H1 (cell line): Measurements from ENCODE around the gene CDCA7L. TPM values are rescaled to one million over a fixed set of nuclear protein-coding genes. Genes with fewer than 3 reads are reported as not detected.

Experiments
- CTCF ChIA-PET: fragments of 300-600 bp; sonication (Branson Sonifier 250); formaldehyde crosslinking; loops from one replicate; lab custom pipeline; 2021; ENCODE audit not compliant: partially characterized antibody; lab: Charles Lee
- POLR2A ChIA-PET: fragments of 300-600 bp; sonication (Branson Sonifier 250); formaldehyde crosslinking; loops from one replicate; lab custom pipeline; 2021; ENCODE audit warnings: inconsistent platforms; ENCODE audit not compliant: partially characterized antibody; lab: Charles Lee
- DNase-seq, 2 experiments: peaks; one replicate each; pipeline versions ENCODE4 v3.0.0 to v3.0.0-alpha.2; 2010 to 2022; ENCODE audit warnings: low spot score in 2 of 2, low read depth in 1 of 2, mixed read lengths in 1 of 2
- FAIRE-seq: peaks from 2 replicates; lab custom pipeline; 2011; peaks lifted over from hg19 to GRCh38; lab: Jason Lieb, UNC
- H2AFZ ChIP-seq: 2 replicates; pipeline ENCODE4 v1.8.1; 2012; ENCODE audit warnings: low read length, inconsistent platforms
- H2AK5ac ChIP-seq: 2 replicates; pipeline ENCODE4 v1.6.1; 2013; ENCODE audit warnings: low read depth, low read length
- H2BK120ac ChIP-seq: replicated peaks from 2 replicates; pipeline ENCODE3; 2013; ENCODE audit warnings: low read depth, low read length, inconsistent platforms
- H2BK12ac ChIP-seq: 2 replicates; pipeline ENCODE4 v1.6.1; 2013; ENCODE audit warnings: low read depth, low read length
- H2BK15ac ChIP-seq: 2 replicates; pipeline ENCODE4 v1.6.1; 2013; ENCODE audit warnings: low read length
- H2BK20ac ChIP-seq: 2 replicates; pipeline ENCODE4 v1.6.1; 2013; ENCODE audit warnings: low read length
- H2BK5ac ChIP-seq: 2 replicates; pipeline ENCODE4 v1.6.1; 2013; ENCODE audit warnings: low read depth, low read length
- H3K14ac ChIP-seq: 2 replicates; pipeline ENCODE4 v1.6.1; 2013; ENCODE audit warnings: inconsistent platforms; ENCODE audit not compliant: insufficient read length
- H3K18ac ChIP-seq: 2 replicates; pipeline ENCODE4 v1.6.1; 2013; ENCODE audit warnings: low read length; ENCODE audit errors: extremely low read depth
- H3K23ac ChIP-seq: 2 replicates; pipeline ENCODE4 v1.6.1; 2013; ENCODE audit warnings: inconsistent platforms; ENCODE audit not compliant: insufficient read length
- H3K23me2 ChIP-seq: 2 replicates; pipeline ENCODE4 v1.6.1; 2013; ENCODE audit warnings: low read depth, low read length
- H3K27ac ChIP-seq: 2 replicates; pipeline ENCODE4 v1.6.1; 2011; ENCODE audit warnings: low read depth, low read length, inconsistent platforms
- H3K27me3 ChIP-seq, 4 experiments: replicated peaks in 1 of 4; 1 replicate in 1 of 4; 2 replicates in 3 of 4; pipeline versions ENCODE4 v1.6.1 to v1.8.1; 2011 to 2013; ENCODE audit warnings: low read length in 3 of 4, mild to moderate bottlenecking in 3 of 4, inconsistent platforms in 2 of 4, mixed read lengths in 2 of 4, moderate library complexity in 1 of 4; ENCODE audit not compliant: control insufficient read depth in 3 of 4, insufficient read depth in 3 of 4; ENCODE audit errors: extremely low read depth in 1 of 4
- H3K36me3 ChIP-seq, 4 experiments: 2 replicates each; pipeline versions ENCODE4 v1.6.1 to v1.8.1; 2011 to 2013; ENCODE audit warnings: mild to moderate bottlenecking in 4 of 4, low read length in 3 of 4, moderate library complexity in 2 of 4, control low read depth in 1 of 4, inconsistent platforms in 1 of 4; ENCODE audit not compliant: insufficient read depth in 4 of 4, control insufficient read depth in 2 of 4
- H3K4ac ChIP-seq: replicated peaks from 2 replicates; pipeline ENCODE3; 2013; ENCODE audit warnings: low read length, low read depth, mixed read lengths, inconsistent platforms; ENCODE audit not compliant: insufficient read length
- H3K4me1 ChIP-seq, 4 experiments: replicated peaks in 1 of 4; 1 replicate in 1 of 4; 2 replicates in 3 of 4; pipeline versions ENCODE4 v1.6.1 to v1.8.1; 2011 to 2013; ENCODE audit warnings: low read length in 3 of 4, inconsistent platforms in 2 of 4, mixed read lengths in 1 of 4; ENCODE audit not compliant: insufficient read depth in 4 of 4, control insufficient read depth in 3 of 4
- H3K4me2 ChIP-seq, 2 experiments: 2 replicates each; pipeline versions ENCODE4 v1.6.1 to v1.8.1; 2011 to 2013; ENCODE audit warnings: low read depth in 2 of 2, low read length in 2 of 2, control low read depth in 1 of 2, inconsistent platforms in 1 of 2, mild to moderate bottlenecking in 1 of 2; ENCODE audit not compliant: insufficient read depth in 1 of 2
- H3K4me3 ChIP-seq, 4 experiments: fragments of 200-600, 300-600 bp in 1 of 4; sonication (generic), shearing (Covaris generic), sonication (Bioruptor Twin) in 1 of 4; 2 replicates each; pipeline versions ENCODE4 v1.5.1 to v1.8.1; 2011 to 2016; ENCODE audit warnings: low read length in 4 of 4, low read depth in 3 of 4, control low read depth in 2 of 4, inconsistent platforms in 2 of 4, mild to moderate bottlenecking in 2 of 4, mixed read lengths in 1 of 4, moderate library complexity in 1 of 4; ENCODE audit not compliant: insufficient read depth in 2 of 4; ENCODE audit errors: extremely low read depth in 1 of 4
- H3K56ac ChIP-seq: replicated peaks from 2 replicates; pipeline ENCODE3; 2013; ENCODE audit warnings: low read depth, mild to moderate bottlenecking, mixed read lengths, low read length, inconsistent platforms; ENCODE audit not compliant: insufficient read length
- H3K79me1 ChIP-seq: 2 replicates; pipeline ENCODE4 v1.6.1; 2013; ENCODE audit warnings: low read depth, low read length, control low read depth
- H3K79me2 ChIP-seq, 2 experiments: 2 replicates each; pipeline versions ENCODE4 v1.6.1 to v1.8.1; 2012 to 2013; ENCODE audit warnings: low read length in 2 of 2, mild to moderate bottlenecking in 2 of 2, inconsistent platforms in 1 of 2; ENCODE audit not compliant: insufficient read depth in 2 of 2, control insufficient read depth in 1 of 2
- H3K9ac ChIP-seq, 4 experiments: replicated peaks in 1 of 4; 1 replicate in 1 of 4; 2 replicates in 3 of 4; pipeline versions ENCODE4 v1.6.1 to v1.8.1; 2011 to 2013; ENCODE audit warnings: low read depth in 3 of 4, low read length in 3 of 4, control low read depth in 2 of 4, mild to moderate bottlenecking in 2 of 4, moderate library complexity in 2 of 4, inconsistent platforms in 1 of 4; ENCODE audit errors: extremely low read depth in 1 of 4
- H3K9me3 ChIP-seq, 2 experiments: 2 replicates each; pipeline versions ENCODE4 v1.6.1 to v1.8.1; 2012 to 2013; ENCODE audit warnings: mild to moderate bottlenecking in 2 of 2, moderate library complexity in 2 of 2, control low read depth in 1 of 2, inconsistent platforms in 1 of 2, low read depth in 1 of 2, low read length in 1 of 2, mixed read lengths in 1 of 2; ENCODE audit not compliant: insufficient read depth in 2 of 2
- H4K20me1 ChIP-seq, 2 experiments: replicated peaks in 1 of 2; 2 replicates each; pipeline versions ENCODE3 to v1.8.1; 2011 to 2013; ENCODE audit warnings: inconsistent platforms in 2 of 2, low read length in 2 of 2, mild to moderate bottlenecking in 1 of 2; ENCODE audit not compliant: insufficient read depth in 2 of 2, control insufficient read depth in 1 of 2
- H4K5ac ChIP-seq: 2 replicates; pipeline ENCODE4 v1.6.1; 2013; ENCODE audit warnings: low read length, low read depth, mixed read lengths, inconsistent platforms; ENCODE audit not compliant: insufficient read length
- H4K8ac ChIP-seq: 2 replicates; pipeline ENCODE4 v1.8.0; 2013; ENCODE audit warnings: mild to moderate bottlenecking, moderate library complexity, low read length, inconsistent platforms; ENCODE audit not compliant: insufficient read depth; ENCODE audit errors: extremely low read depth
- H4K91ac ChIP-seq: replicated peaks from 2 replicates; pipeline ENCODE3; 2013; ENCODE audit warnings: low read length, mixed read lengths, inconsistent platforms; ENCODE audit not compliant: insufficient read length
- ATF2 ChIP-seq: IDR thresholded peaks from 2 replicates; pipeline ENCODE4 v1.6.1; 2012; ENCODE audit warnings: low read length, inconsistent platforms
- BRCA1 ChIP-seq: IDR thresholded peaks from 2 replicates; pipeline ENCODE4 v1.6.1; 2012; ENCODE audit warnings: low read depth, low read length, improper control_type of control experiment
- CREB1 ChIP-seq: IDR thresholded peaks from 2 replicates; pipeline ENCODE4 v1.6.1; 2012; ENCODE audit warnings: inconsistent platforms
- GABPA ChIP-seq: IDR thresholded peaks from 2 replicates; pipeline ENCODE4 v1.6.1; 2011; ENCODE audit warnings: mild to moderate bottlenecking, low read length, moderate library complexity, borderline replicate concordance; ENCODE audit not compliant: insufficient read depth
- GTF2F1 ChIP-seq: IDR thresholded peaks from 2 replicates; pipeline ENCODE4 v1.6.1; 2012; ENCODE audit warnings: low read depth, low read length, improper control_type of control experiment, borderline replicate concordance
- HDAC2 ChIP-seq, 2 experiments: fragments of 300-600 bp in 1 of 2; sonication (generic) in 1 of 2; IDR thresholded peaks; 2 replicates each; pipeline ENCODE4 v1.6.1; 2011 to 2012; ENCODE audit warnings: low read depth in 2 of 2, low read length in 2 of 2, mild to moderate bottlenecking in 2 of 2, moderate library complexity in 2 of 2, borderline replicate concordance in 1 of 2, inconsistent platforms in 1 of 2
- HDAC6 ChIP-seq: IDR thresholded peaks from one replicate; pipeline ENCODE4 v1.7.1; 2012; ENCODE audit warnings: low read depth, mild to moderate bottlenecking, inconsistent platforms, low read length, moderate library complexity
- JUN ChIP-seq: IDR thresholded peaks from 2 replicates; pipeline ENCODE4 v1.6.1; 2011; ENCODE audit warnings: low read depth, mild to moderate bottlenecking, improper control_type of control experiment, low read length
- SAP30 ChIP-seq: fragments of 300-600 bp; sonication (generic); IDR thresholded peaks from 2 replicates; pipeline ENCODE4 v1.7.1; 2012; ENCODE audit warnings: low read length, moderate library complexity, mild to moderate bottlenecking, inconsistent platforms; ENCODE audit not compliant: insufficient read depth, insufficient replicate concordance
- WGBS, 2 experiments: shearing (Covaris generic) in 1 of 2; methylation state at CpG; one replicate each; pipeline versions ENCODE4 v1.1.6 to v1.1.7; 2013 to 2015; ENCODE audit warnings: low lambda C conversion rate in 2 of 2, mixed read lengths in 2 of 2, inconsistent platforms in 1 of 2, low coverage in 1 of 2, missing lambda C conversion rate in 1 of 2; ENCODE audit not compliant: insufficient replicate concordance in 2 of 2, insufficient coverage in 1 of 2, insufficient read length in 1 of 2; ENCODE audit errors: extremely low coverage in 1 of 2, missing lambda C conversion rate in 1 of 2; 5-methylcytosine and 5-hydroxymethylcytosine counted together
- polyA plus RNA-seq, 7 experiments: library from polyadenylated mRNA; depleted of rRNA in 3 of 7; stranded (reverse) in 5 of 7; unstranded in 2 of 7; fragments of >200 nt in 5 of 7; fragments of 200-250 nt in 2 of 7; gene quantifications; 1 replicate in 5 of 7; 2 replicates in 1 of 7; 4 replicates in 1 of 7; pipeline versions ENCODE4 v1.2.1 to v1.2.3, GENCODE V29; 2011 to 2013; ENCODE audit warnings: missing spikeins in 2 of 7, mixed read lengths in 2 of 7
- total RNA-seq: library from RNA; stranded (reverse); fragmentation: NEBNext Ultra II Directional; extraction: Animal tissue kit (Norgen Biotek cat#: 25700); gene quantifications from 2 replicates; pipeline ENCODE4 v1.2.1, GENCODE V29; 2021

The CDCA7L gene
- total and polyA plus RNA-seq, 2 of the 8 experiments (the other 6 are each of a cell fraction or from before 2014, with no cell fraction given) = 93.8 to 168 TPM

DNA sequence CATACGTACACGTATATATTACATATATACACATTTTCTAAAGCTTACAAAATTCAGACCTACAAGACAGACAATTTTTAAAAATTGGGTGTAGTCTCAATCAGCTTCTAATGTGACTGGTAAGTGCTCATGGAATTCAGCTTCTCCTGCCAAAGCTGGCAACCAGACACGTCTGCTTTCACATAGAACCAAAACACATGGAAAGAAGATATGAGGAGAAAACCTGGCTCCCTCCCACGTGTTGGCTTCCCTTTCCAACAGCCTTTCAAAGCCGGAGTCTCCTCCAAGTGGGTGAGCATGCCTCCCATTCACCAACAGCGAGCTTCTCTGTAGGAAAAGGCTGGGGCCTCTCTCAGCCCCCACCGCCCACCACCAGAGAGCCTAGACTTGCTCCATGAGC is 33.4 kb downstream of the CDCA7L start:
- H2AK5ac ChIP-seq = no peak overlapping the region
- H3K9ac ChIP-seq = no peak overlapping the region
- no peak overlapping the region for H3K27ac ChIP-seq
- no peak overlapping the region for H2AFZ ChIP-seq
- H2BK12ac ChIP-seq = no peak overlapping the region
- no peaks in the 10 kb centered on the region for H3K27me3 ChIP-seq
- no peaks in the 10 kb centered on the region for H3K23me2 ChIP-seq
- no peak overlapping the region for H2BK20ac ChIP-seq
- FAIRE-seq (no peak), DNase-seq (no peak)
- no peak overlapping the region for H2BK120ac ChIP-seq
- no peaks in the 10 kb centered on the region for H3K4me1 ChIP-seq
- H3K4ac ChIP-seq = no peak overlapping the region
- no peak overlapping the region for H3K56ac ChIP-seq
- no peak overlapping the region for H3K23ac ChIP-seq
- CTCF ChIA-PET = interaction anchor here (1.0 to 1.4 kb wide), 3 partner anchors 8 to 89 kb away, joined by 3 to 5 read pairs (median 3); no protein-coding TSS in a partner anchor
- H4K20me1 ChIP-seq = peaks cover 0 to 9% of the 10 kb centered on the region in 2 experiments
- H3K9me3 ChIP-seq = no peaks in the 10 kb centered on the region
- H3K79me2 ChIP-seq = peaks cover 0 to 17% of the 10 kb centered on the region in 2 experiments; a peak in 2 of 4 replicates
- H2BK5ac ChIP-seq = no peak overlapping the region
- no peak overlapping the region for H4K5ac ChIP-seq
- no peak overlapping the region for H2BK15ac ChIP-seq
- H3K36me3 ChIP-seq = peaks cover 17 to 69% (median 41%) of the 10 kb centered on the region in 4 experiments
- no peak overlapping the region for H3K4me2 ChIP-seq
- no peak overlapping the region for H4K91ac ChIP-seq
- TF ChIP-seq GTF2F1 = no peak
- no peak for TF ChIP-seq HDAC6
- TF ChIP-seq CREB1 = no peak
- TF ChIP-seq ATF2 = no peak
- no peak for TF ChIP-seq GABPA
- TF ChIP-seq JUN = no peak
- no peak for TF ChIP-seq SAP30
- no peak for TF ChIP-seq HDAC2 (IDR thresholded peaks at IDR 0.05; ENCODE audit: borderline replicate concordance in 1 of 2, low read depth in 2 of 2, low read length in 2 of 2)
- TF ChIP-seq BRCA1 = no peak
- no peak overlapping the region for H3K14ac ChIP-seq
- no peak overlapping the region for H4K8ac ChIP-seq
- H3K18ac ChIP-seq = no peak overlapping the region
- 87 to 100% methylated on average over 1 to 7 of the region's 7 CpGs for WGBS, 2 experiments
- no peak overlapping the region for H3K4me3 ChIP-seq
- H3K79me1 ChIP-seq = peaks cover 12% of the 10 kb centered on the region
- POLR2A ChIA-PET = interaction anchor here (0.8 to 1.3 kb wide), 2 partner anchors 13 to 51 kb away, joined by 3 read pairs; no protein-coding TSS in a partner anchor
